Heart left ventricle (tissue), 16 donors: ENCODE measurements around the gene ASB5. TPM values are rescaled to one million over a fixed set of nuclear protein-coding genes. Genes with fewer than 3 reads are reported as not detected.

ENCODE experiments used
- ATAC-seq, 4 donors: fragments of 200-7000 bp; cut with Tn5 transposase; one replicate each; pipeline ENCODE4 v1.9.1; 2020 to 2022; ENCODE audit warnings: moderate library complexity in 4 of 4, mild to moderate bottlenecking in 3 of 4, moderate number of reproducible peaks in 1 of 4
- DNase-seq, 5 donors: peaks; one replicate each; pipeline ENCODE4 v3.0.0-alpha.2; 2020
- H3K27ac ChIP-seq, 12 donors: fragments of 200-600 bp; sonication (generic) in 4 of 12; one replicate each; pipeline versions ENCODE4 v1.5.0 to v1.8.0; 2016 to 2022; ENCODE audit warnings: mild to moderate bottlenecking in 2 of 12
- H3K27me3 ChIP-seq, 9 donors: fragments of 200-600 bp; sonication (generic) in 2 of 9; one replicate each; pipeline versions ENCODE4 v1.5.1 to v1.8.0; 2016 to 2022; ENCODE audit warnings: mild to moderate bottlenecking in 3 of 9
- H3K36me3 ChIP-seq, 9 donors: fragments of 200-600 bp; sonication (generic) in 2 of 9; one replicate each; pipeline versions ENCODE4 v1.5.0 to v1.8.0; 2018 to 2022; ENCODE audit warnings: mild to moderate bottlenecking in 2 of 9
- H3K4me1 ChIP-seq, 12 donors: fragments of 200-600 bp; sonication (generic) in 4 of 12; one replicate each; pipeline versions ENCODE4 v1.5.0 to v1.8.0; 2016 to 2022; ENCODE audit warnings: mild to moderate bottlenecking in 3 of 12
- H3K4me3 ChIP-seq, 12 donors: fragments of 200-600 bp; sonication (generic) in 4 of 12; one replicate each; pipeline versions ENCODE4 v1.5.0 to v1.8.0; 2017 to 2022; ENCODE audit warnings: mild to moderate bottlenecking in 9 of 12, moderate library complexity in 4 of 12
- H3K9me3 ChIP-seq, 12 donors: fragments of 200-600 bp; sonication (generic) in 4 of 12; one replicate each; pipeline versions ENCODE4 v1.5.0 to v1.8.0; 2016 to 2022; ENCODE audit warnings: mild to moderate bottlenecking in 1 of 12
- CTCF ChIP-seq, 12 donors: fragments of 200-600 bp; sonication (generic) in 4 of 12; IDR thresholded peaks; one replicate each; pipeline versions ENCODE4 v1.5.0 to v1.8.0; 2018 to 2022; ENCODE audit warnings: antibody characterized with exemption in 12 of 12, mild to moderate bottlenecking in 5 of 12
- POLR2A ChIP-seq, 2 donors: fragments of 450-650 bp; IDR thresholded peaks; one replicate each; pipeline ENCODE4 v1.6.1; 2017; ENCODE audit warnings: antibody characterized with exemption in 2 of 2, mild to moderate bottlenecking in 2 of 2, moderate library complexity in 2 of 2
- WGBS, 4 donors: extraction: QIAGEN DNeasy Blood & Tissue Kit in 2 of 4; methylation state at CpG; one replicate each; pipeline versions ENCODE4 v1.1.5 to v1.1.7; 2013 to 2018; 5-methylcytosine and 5-hydroxymethylcytosine counted together
- intact Hi-C, 10 donors: fragments of 100-400 bp; cut with DNase I; formaldehyde crosslinking; loops; one replicate each; pipeline versions ENCODE4 v1.11.1 to v1.14.2; 2022
- polyA plus RNA-seq, 2 donors: library from polyadenylated mRNA; stranded (reverse); fragments of 200-250 nt; gene quantifications; one replicate each; pipeline ENCODE4 v1.2.3, GENCODE V29; 2013
- total RNA-seq, 9 donors: library from RNA; depleted of rRNA in 2 of 9; stranded (reverse); fragments of >200 nt in 2 of 9; fragmentation: NEBNext Ultra II Directional in 3 of 9; extraction: Animal tissue kit (Norgen Biotek cat#: 25700) in 3 of 9; gene quantifications; one replicate each; pipeline versions ENCODE4 v1.1.0 to v1.2.4, GENCODE V29; 2016 to 2023
- donor health status: ischemic (EF 13 %, LVEDD 7.1; RV severe dilation, severe dysfunction).
- donor health status: healthy with polysubstance abuse.
- donor health status: DM: no; HTN: yes; CAD: no.
- donor health status: DM: no; HTN: no; CAD: no.
- donor health status: ischemic (EF 25% LVEDD 6.9; RV normal size, moderate dysfunction).
- donor health status: ischemic (EF 25% LVEDD 5.7; RV mildly dilated, moderate dysfunction).
- donor health status: healthy.
- donor health status: DM: yes; HTN: yes; CAD: no.
- donor health status: ischemic (EF 35%, LVEDD 5.7; RV mildly dilated, moderate dysfunction).
- donor health status: nonischemic (EF 11% LVEDD 7.7; RV severe dilation, severe dysfunction).
- donor health status: DM: yes; HTN: yes; CAD: no.
- donor health status: PGD.
- donor health status: ischemic (EF 29% LVEDD 5.4; RV normal size, mild dysfunction).
- donor health status: nonischemic (EF 23%, LVEDD 6.1; RV moderate dilation, normal function).

The ASB5 gene
- total and polyA plus RNA-seq, 11 donors: 1.0 to 7.7 (median 2.8) TPM

GRCh38 chr4:176293660-176294059, 24.6 kb upstream of the ASB5 start:
- no peaks in the 10 kb centered on the region for H3K4me1 ChIP-seq
- no peak for DNase-seq
- intact Hi-C loops: no loop called here
- TF ChIP-seq POLR2A (IDR thresholded peaks at IDR 0.05): no peak
- TF ChIP-seq CTCF (IDR thresholded peaks at IDR 0.05): no peak
- no peaks in the 10 kb centered on the region for H3K9me3 ChIP-seq
- no peak for ATAC-seq
- H3K27me3 ChIP-seq: no peaks in the 10 kb centered on the region
- no peaks in the 10 kb centered on the region for H3K36me3 ChIP-seq
- no peak overlapping the region for H3K4me3 ChIP-seq
- WGBS, 4 donors: 77 to 97% (median 84%) methylated on average over 1 of the region's 1 CpG
- H3K27ac ChIP-seq: no peak overlapping the region

- Histone ChIP-seq H3K4me1 (no peaks in the 10 kb centered on the region), H3K36me3 (no peaks in the 10 kb centered on the region), H3K27me3 (no peaks in the 10 kb centered on the region), H3K9me3 (no peaks in the 10 kb centered on the region), H3K27ac (no peak overlapping the region), H3K4me3 (no peak overlapping the region)
- intact Hi-C loops: no loop called here
- 89 to 100% (median 92%) methylated on average over 1 of the region's 1 CpG for WGBS, 4 donors
- ATAC-seq (no peak), DNase-seq (no peak)
- TF ChIP-seq POLR2A (IDR thresholded peaks at IDR 0.05): no peak
- TF ChIP-seq CTCF (IDR thresholded peaks at IDR 0.05): no peak
These were observed 23.9 kb upstream of the ASB5 start for GRCh38 chr4:176292920-176293319.

GRCh38 chr4:176291748-176292147, 22.7 kb upstream of the ASB5 start:
- no peak for DNase-seq
- Histone ChIP-seq H3K9me3 (no peaks in the 10 kb centered on the region), H3K36me3 (no peaks in the 10 kb centered on the region), H3K4me1 (peaks cover 0 to 8% (median under 1%) of the 10 kb centered on the region in 12 donors), H3K4me3 (no peak overlapping the region), H3K27me3 (no peaks in the 10 kb centered on the region), H3K27ac (no peak overlapping the region)
- no peak for ATAC-seq
- intact Hi-C loops: no loop called here
- TF ChIP-seq CTCF (IDR thresholded peaks at IDR 0.05): no peak
- no peak for TF ChIP-seq POLR2A (IDR thresholded peaks at IDR 0.05)
- 87 to 94% (median 91%) methylated on average over 3 of the region's 3 CpGs for WGBS, 4 donors

- no peaks in the 10 kb centered on the region for H3K27me3 ChIP-seq
- TF ChIP-seq CTCF (IDR thresholded peaks at IDR 0.05): no peak
- no peak for TF ChIP-seq POLR2A (IDR thresholded peaks at IDR 0.05)
- no peaks in the 10 kb centered on the region for H3K36me3 ChIP-seq
- intact Hi-C loops: no loop called here
- DNase-seq: no peak
- no peak overlapping the region for H3K27ac ChIP-seq
- no peaks in the 10 kb centered on the region for H3K9me3 ChIP-seq
- 90 to 95% (median 92%) methylated on average over 3 of the region's 3 CpGs for WGBS, 4 donors
- no peak overlapping the region for H3K4me3 ChIP-seq
- H3K4me1 ChIP-seq: peaks cover 0 to 10% (median 4%) of the 10 kb centered on the region in 12 donors
- ATAC-seq: no peak
These were observed 21.5 kb upstream of the ASB5 start for GRCh38 chr4:176290520-176290919.
